ENCODE measurements around the gene CAMTA1. TPM values are rescaled to one million over a fixed set of nuclear protein-coding genes. Genes with fewer than 3 reads are reported as not detected.
A peak's percentile ranks its signal among the peaks of the same experiment; 100 is the strongest.

The CAMTA1 gene
- total RNA-seq, 2 experiments from 2014 or later: 45.5 to 45.6 TPM

GRCh38 chr1:7644086-7644485, 858.8 kb downstream of the CAMTA1 start:
- POLR2A ChIA-PET: no interaction called here
- no peak for ATAC-seq (ENCODE audit: low read depth)

GRCh38 chr1:7644961-7645750, 859.9 kb downstream of the CAMTA1 start:
- DNase-seq: no peak
- no peaks in the 10 kb centered on the region for H3K27me3 Mint-ChIP-seq
- no peaks in the 10 kb centered on the region for H3K36me3 Mint-ChIP-seq
- no peak overlapping the region for H3K27ac Mint-ChIP-seq
- POLR2A ChIA-PET: no interaction called here
- H3K4me3 Mint-ChIP-seq: no peak overlapping the region
- H3K9me3 Mint-ChIP-seq: no peaks in the 10 kb centered on the region
- no peak for ATAC-seq (ENCODE audit: low read depth)
- H3K4me1 Mint-ChIP-seq: no peaks in the 10 kb centered on the region

More at GRCh38 chr1:7644086-7644485, 858.8 kb downstream of the CAMTA1 start:
- Mint-ChIP-seq H3K27me3 (no peaks in the 10 kb centered on the region), H3K27ac (no peak overlapping the region), H3K36me3 (no peaks in the 10 kb centered on the region), H3K9me3 (no peaks in the 10 kb centered on the region), H3K4me3 (no peak overlapping the region), H3K4me1 (no peaks in the 10 kb centered on the region)
- DNase-seq: no peak

GRCh38 chr1:7645751-7646048, 860.4 kb downstream of the CAMTA1 start:
- H3K9me3 Mint-ChIP-seq: no peaks in the 10 kb centered on the region
- H3K4me3 Mint-ChIP-seq: no peak overlapping the region
- ATAC-seq (ENCODE audit: low read depth): no peak
- H3K27me3 Mint-ChIP-seq: no peaks in the 10 kb centered on the region
- H3K4me1 Mint-ChIP-seq: no peaks in the 10 kb centered on the region
- no peak for DNase-seq
- H3K27ac Mint-ChIP-seq: no peak overlapping the region
- POLR2A ChIA-PET: no interaction called here
- H3K36me3 Mint-ChIP-seq: no peaks in the 10 kb centered on the region

DNA sequence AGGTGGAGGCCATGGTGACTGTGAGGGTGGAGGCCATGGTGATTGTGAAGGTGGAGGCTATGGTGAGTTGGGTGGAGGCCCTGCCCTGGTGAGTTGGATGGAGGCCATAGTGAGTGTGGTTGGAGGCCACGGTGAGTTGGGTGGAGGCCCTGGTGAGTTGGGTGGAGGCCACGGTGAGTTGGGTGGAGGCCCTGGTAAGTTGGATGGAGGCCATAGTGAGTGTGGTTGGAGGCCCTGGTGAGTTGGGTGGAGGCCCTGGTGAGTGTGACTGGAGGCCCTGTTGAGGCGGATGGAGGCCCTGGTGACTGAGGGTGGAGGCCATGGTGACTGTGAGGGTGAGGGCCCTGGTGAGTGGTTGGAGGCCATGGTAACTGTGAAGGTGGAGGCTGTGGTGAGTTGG, 860.9 kb downstream of the CAMTA1 start:
- H3K4me3 Mint-ChIP-seq: no peak overlapping the region
- POLR2A ChIA-PET: no interaction called here
- no peaks in the 10 kb centered on the region for H3K36me3 Mint-ChIP-seq
- ATAC-seq (ENCODE audit: low read depth) (no peak), DNase-seq (no peak)
- H3K27me3 Mint-ChIP-seq: no peaks in the 10 kb centered on the region
- no peak overlapping the region for H3K27ac Mint-ChIP-seq
- no peaks in the 10 kb centered on the region for H3K4me1 Mint-ChIP-seq
- no peaks in the 10 kb centered on the region for H3K9me3 Mint-ChIP-seq

DNA sequence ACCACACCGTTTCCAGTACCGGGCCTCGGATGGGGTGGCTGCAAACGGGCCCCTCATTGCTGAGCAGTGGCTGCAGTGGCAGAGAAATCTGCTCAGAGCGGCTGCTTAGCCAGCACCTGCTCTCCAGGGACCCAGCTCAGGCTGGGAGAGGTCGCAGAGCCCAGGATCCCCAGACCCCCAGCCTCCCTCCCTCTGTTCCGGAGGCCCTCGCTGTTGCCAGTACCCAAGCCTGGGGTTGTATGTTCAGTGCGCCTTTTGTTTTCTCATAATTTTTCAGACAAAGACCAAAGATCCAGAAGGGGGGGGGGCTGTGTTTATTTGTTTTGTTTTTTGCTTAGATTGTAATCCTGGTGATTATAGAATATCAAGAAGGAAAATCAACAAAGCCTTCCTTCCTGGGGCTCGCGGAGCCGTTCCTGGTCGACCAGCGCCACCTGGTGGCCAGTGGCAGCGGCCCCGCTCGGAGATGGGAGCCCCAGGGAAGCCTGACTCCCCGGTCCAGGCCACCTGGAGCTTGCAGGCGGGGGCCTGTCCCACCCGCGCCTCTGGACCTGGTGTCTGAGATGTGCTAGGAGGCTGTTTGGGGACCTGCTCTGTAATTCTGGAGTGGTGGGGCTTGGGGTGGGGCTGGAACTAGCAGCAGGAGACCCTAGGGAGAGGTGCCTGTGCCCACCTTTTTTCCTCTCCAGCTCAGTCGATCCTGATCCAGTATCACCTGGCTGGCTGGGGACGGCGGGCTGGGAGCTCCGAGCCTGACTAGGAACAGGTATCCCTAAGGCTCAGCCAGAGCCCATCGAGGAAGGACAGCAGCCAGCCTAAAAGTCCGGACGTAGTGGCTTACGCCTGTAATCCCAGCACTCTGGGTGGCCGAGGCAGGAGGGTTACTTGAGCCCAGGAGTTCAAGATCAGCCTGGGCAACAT, 862.0 kb downstream of the CAMTA1 start:
- Mint-ChIP-seq H3K9me3 (no peaks in the 10 kb centered on the region), H3K4me3 (no peak overlapping the region), H3K27me3 (no peaks in the 10 kb centered on the region), H3K36me3 (no peaks in the 10 kb centered on the region), H3K4me1 (no peaks in the 10 kb centered on the region), H3K27ac (no peak overlapping the region)
- DNase-seq (peak; percentile 80), ATAC-seq (ENCODE audit: low read depth) (peak; percentile 45)
- POLR2A ChIA-PET: no interaction called here

GRCh38 chr1:7648761-7649384, 863.6 kb downstream of the CAMTA1 start:
- ATAC-seq (ENCODE audit: low read depth) (no peak), DNase-seq (no peak)
- Mint-ChIP-seq H3K36me3 (no peaks in the 10 kb centered on the region), H3K9me3 (no peaks in the 10 kb centered on the region), H3K4me1 (no peaks in the 10 kb centered on the region), H3K27ac (no peak overlapping the region), H3K4me3 (no peak overlapping the region), H3K27me3 (no peaks in the 10 kb centered on the region)
- POLR2A ChIA-PET: no interaction called here

DNA sequence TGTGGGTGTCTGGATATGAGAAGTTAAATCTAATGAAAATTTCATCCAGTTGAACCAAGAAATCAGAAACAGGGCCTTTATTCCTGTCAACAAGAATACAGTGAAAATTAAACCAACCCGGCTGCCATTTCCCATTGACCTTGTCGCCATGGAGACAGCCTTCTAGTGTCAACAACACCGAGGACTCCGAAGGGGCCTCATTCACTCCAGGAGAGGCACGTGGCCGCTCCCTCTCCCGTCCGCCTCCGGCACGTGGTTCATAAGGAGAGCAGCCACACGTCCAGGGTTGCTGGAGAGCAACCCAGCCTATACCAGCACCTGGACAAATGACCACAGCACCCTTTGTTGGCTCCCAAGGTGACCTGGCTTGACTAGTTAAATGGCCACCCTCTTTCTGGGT, 865.5 kb downstream of the CAMTA1 start:
- no peak for ATAC-seq (ENCODE audit: low read depth)
- Mint-ChIP-seq H3K27ac (no peak overlapping the region), H3K36me3 (no peaks in the 10 kb centered on the region), H3K27me3 (no peaks in the 10 kb centered on the region), H3K4me1 (no peaks in the 10 kb centered on the region), H3K9me3 (peaks cover 2% of the 10 kb centered on the region), H3K4me3 (no peak overlapping the region)
- DNase-seq: no peak
- POLR2A ChIA-PET: no interaction called here

DNA sequence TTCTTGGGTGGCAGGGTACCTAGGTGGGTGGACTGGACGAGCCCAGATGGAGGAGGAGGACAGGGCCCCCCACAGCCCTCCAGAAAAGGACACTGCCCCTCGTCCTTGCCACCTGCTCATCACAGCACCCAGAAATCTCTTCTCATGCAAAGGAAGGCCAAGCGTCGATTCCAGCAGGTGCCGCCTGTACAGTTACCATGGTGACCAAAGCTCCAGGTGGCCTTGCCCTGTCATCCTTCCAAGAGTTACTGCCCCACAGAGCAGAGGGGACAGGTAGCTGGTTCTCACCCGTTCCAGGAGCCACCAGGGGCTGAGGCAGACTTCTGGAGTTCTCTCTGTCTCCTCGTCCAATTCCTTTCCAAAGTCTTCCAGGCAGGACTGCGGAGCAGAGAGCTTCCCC, 865.9 kb downstream of the CAMTA1 start:
- H3K4me3 Mint-ChIP-seq: no peak overlapping the region
- peaks cover 2% of the 10 kb centered on the region for H3K9me3 Mint-ChIP-seq
- no peak overlapping the region for H3K27ac Mint-ChIP-seq
- no peak for DNase-seq
- POLR2A ChIA-PET: no interaction called here
- ATAC-seq (ENCODE audit: low read depth): no peak
- H3K36me3 Mint-ChIP-seq: no peaks in the 10 kb centered on the region
- H3K4me1 Mint-ChIP-seq: no peaks in the 10 kb centered on the region
- H3K27me3 Mint-ChIP-seq: no peaks in the 10 kb centered on the region

DNA sequence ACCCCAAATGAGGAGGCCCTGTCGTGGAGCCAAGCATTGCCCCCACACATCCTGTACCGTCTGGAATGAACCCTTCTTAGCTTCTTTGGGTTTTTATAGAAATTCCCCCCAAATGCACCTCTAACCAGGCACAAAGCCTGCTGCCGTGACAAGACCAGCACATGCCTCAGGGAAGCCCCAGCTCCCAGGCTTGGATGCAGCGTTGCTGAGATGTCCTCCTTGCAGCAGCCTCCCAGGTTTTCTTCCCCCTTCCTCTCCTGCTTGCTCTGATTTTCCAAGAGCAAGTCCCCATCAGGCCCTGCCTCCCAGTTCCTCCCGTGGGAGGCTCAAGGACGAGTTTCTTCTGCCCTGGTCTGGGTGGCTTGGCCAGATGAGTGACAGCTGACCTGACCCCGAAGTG, 866.8 kb downstream of the CAMTA1 start:
- no peaks in the 10 kb centered on the region for H3K4me1 Mint-ChIP-seq
- no peak for DNase-seq
- H3K4me3 Mint-ChIP-seq: no peak overlapping the region
- no peak for ATAC-seq (ENCODE audit: low read depth)
- H3K9me3 Mint-ChIP-seq: peaks cover 2% of the 10 kb centered on the region
- H3K36me3 Mint-ChIP-seq: no peaks in the 10 kb centered on the region
- no peak overlapping the region for H3K27ac Mint-ChIP-seq
- POLR2A ChIA-PET: no interaction called here
- no peaks in the 10 kb centered on the region for H3K27me3 Mint-ChIP-seq

DNA sequence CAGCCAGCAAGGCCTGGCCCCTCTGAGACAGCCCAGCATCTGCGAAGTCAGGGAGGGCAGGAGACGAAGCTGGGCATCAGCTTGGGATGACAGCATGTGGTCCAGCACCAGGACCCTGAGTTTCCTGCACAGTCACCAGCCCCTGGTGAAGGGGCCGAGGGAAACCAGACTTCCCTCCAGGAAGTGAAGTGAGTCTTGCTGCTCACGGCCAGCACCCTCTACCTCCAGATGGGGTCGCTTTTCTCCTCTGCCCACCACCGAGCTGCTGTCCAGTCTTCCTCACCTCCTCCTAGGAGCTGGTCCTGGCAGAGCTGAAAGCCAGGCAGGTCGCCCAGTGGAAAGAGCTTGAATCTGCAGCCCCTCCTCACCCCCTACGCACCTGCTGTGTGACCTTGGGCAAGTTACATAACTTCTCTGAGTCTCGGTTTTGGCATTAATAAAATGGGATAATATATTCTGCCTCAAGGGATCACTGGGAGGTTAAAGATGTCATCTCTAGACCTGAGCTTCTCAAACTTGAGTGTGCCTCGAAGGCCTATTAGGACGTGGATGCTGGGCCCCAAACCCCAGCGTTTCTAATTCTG, 867.4 kb downstream of the CAMTA1 start:
- no peak for ATAC-seq (ENCODE audit: low read depth)

GRCh38 chr1:7654725-7655124, 869.5 kb downstream of the CAMTA1 start:
- POLR2A ChIA-PET: no interaction called here
- Mint-ChIP-seq H3K4me1 (no peaks in the 10 kb centered on the region), H3K36me3 (no peaks in the 10 kb centered on the region), H3K9me3 (peaks cover 2% of the 10 kb centered on the region), H3K4me3 (no peak overlapping the region), H3K27me3 (no peaks in the 10 kb centered on the region), H3K27ac (no peak overlapping the region)
- ATAC-seq (ENCODE audit: low read depth) (no peak), DNase-seq (no peak)

More for the DNA sequence above, 867.4 kb downstream of the CAMTA1 start:
- no peak for DNase-seq
- H3K9me3 Mint-ChIP-seq: peaks cover 2% of the 10 kb centered on the region
- H3K27ac Mint-ChIP-seq: no peak overlapping the region
- no peaks in the 10 kb centered on the region for H3K4me1 Mint-ChIP-seq
- POLR2A ChIA-PET: no interaction called here
- no peaks in the 10 kb centered on the region for H3K27me3 Mint-ChIP-seq
- H3K36me3 Mint-ChIP-seq: no peaks in the 10 kb centered on the region
- H3K4me3 Mint-ChIP-seq: no peak overlapping the region

- DNase-seq (no peak), ATAC-seq (ENCODE audit: low read depth) (no peak)
- Mint-ChIP-seq H3K9me3 (peaks cover 2% of the 10 kb centered on the region), H3K36me3 (no peaks in the 10 kb centered on the region), H3K4me3 (no peak overlapping the region), H3K4me1 (no peaks in the 10 kb centered on the region), H3K27ac (no peak overlapping the region), H3K27me3 (no peaks in the 10 kb centered on the region)
- POLR2A ChIA-PET: no interaction called here
Measured at GRCh38 chr1:7655354-7655753, 870.1 kb downstream of the CAMTA1 start.

- Mint-ChIP-seq H3K9me3 (peaks cover 2% of the 10 kb centered on the region), H3K27ac (no peak overlapping the region), H3K4me1 (no peaks in the 10 kb centered on the region), H3K27me3 (no peaks in the 10 kb centered on the region), H3K36me3 (no peaks in the 10 kb centered on the region), H3K4me3 (no peak overlapping the region)
- POLR2A ChIA-PET: no interaction called here
- no peak for DNase-seq
- no peak for ATAC-seq (ENCODE audit: low read depth)
Measured at GRCh38 chr1:7656557-7657215, 871.4 kb downstream of the CAMTA1 start.
